NCI-H2081 (cell line): ENCODE data around the gene DCHS1.

ENCODE experiments used
- DNase-seq, 2 experiments: peaks; one replicate each; lab custom pipeline; 2025; lab: John Stamatoyannopoulos, UW

The DCHS1 gene

DNA sequence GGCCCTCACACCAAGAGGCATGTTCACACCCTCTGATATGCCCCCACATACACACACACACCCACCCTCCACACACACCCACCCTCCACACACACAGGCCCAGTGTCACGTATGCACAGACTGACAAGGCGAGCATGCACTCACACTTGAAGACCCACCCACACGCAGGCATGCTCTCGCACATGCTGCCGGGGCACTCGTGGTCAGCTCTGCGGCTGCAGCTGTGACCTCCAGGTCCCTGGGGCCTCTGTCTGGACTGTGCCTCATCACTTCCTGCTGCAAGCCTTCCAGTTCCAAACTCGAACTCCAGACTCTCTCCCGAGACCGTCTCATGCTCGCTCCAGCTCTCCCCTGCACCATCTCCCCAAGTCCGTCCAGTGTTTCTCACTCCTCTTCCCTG is 9.5 kb downstream of the DCHS1 start:
- DNase-seq = no peak

DNA sequence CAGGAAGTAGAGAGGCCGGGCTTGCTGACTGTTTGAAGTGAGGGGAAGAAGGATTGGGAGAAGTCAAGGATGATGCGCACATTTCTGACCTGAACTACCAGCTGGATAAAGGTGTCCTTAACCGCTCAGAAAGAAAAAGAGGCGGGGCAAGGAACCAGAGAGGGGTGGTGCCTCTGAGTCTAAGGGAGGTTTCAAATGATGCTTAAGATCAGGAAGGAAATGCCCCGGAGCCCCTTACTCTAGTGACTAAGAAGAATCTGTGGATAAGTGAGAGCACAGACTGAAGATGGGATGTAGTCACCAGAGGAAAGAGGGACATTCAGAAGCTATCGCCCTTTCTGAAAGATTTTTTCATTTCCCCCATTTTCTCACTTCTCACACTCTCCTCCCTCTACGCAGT is 12.7 kb downstream of the DCHS1 start:
- DNase-seq = no peak

DNA sequence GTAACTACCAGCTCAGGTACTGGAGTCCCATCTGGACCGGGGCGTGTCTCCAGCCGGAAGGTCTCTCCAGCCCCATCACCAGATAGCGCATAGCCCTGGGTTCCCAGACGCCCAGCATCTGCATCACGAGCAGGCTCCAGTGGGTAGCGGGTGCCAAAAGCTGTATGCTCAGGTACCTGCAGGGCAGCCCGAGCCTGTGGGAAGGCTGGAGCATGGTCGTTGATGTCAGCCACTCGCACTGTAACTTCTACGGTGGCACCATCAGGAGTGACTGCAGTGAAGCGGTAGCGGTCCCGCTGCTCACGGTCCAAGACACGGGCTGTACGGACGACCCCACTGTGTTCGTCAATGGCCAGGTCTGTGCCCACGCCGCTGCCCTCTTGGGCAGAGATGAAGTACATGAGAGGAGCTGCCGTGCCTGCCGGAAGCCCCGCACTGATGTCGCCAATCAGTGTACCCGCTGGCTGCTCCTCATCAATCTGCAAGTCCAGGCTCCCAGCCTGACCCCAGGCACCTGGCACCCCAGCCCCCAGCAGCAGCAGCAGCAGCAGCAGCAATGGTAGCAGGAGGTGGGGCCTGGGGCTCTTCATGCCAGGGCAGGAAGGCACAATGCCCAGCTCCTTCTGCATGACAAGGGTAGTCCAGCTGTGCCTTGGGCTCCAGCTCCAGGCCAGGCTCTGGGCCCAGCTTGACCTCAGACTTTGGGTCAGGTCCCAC is 14.5 kb downstream of the DCHS1 start:
- no peak for DNase-seq

DNA sequence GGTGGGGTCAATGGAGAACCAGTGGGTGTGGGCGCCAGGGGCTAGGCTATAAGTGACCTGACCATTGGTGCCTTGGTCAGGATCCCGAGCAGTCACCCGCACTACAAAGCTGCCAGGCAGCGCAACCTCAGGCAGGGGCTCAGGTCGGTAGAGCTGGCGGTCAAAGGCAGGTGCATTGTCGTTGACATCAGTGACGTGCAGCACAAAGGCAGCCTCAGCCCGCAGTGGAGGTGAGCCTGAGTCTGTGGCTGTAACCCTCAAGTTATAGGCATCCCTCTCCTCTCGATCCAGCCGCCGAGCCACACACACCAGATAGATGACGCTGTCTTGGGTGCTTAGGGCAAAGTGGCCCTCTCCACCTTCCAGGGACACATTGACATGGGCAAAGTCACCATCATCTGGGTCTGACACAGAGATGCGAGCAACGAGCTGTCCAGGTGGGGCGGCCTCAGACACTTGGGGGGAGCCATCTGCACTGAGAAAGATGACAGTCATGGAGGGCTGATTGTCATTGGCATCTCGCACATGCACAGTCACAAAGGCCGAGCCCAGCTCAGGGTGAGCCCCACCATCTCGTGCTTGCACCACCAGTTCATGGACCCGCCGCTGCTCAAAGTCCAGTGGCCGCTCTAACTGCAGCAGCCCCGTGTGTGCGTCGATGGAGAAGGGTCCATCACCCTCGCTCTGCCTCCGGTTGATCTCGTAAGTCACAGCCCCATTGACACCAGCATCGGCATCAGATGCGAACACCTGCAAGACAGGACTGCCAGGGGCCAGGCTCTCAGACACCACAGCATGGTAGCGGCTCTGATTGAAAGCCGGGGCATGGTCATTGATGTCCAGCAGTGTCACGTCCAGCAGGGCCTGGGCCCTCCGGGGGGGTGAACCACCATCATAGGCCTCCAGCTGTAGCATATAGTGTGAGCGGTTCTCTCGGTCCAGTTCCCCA is 15.3 kb downstream of the DCHS1 start:
- DNase-seq = no peak

DNA sequence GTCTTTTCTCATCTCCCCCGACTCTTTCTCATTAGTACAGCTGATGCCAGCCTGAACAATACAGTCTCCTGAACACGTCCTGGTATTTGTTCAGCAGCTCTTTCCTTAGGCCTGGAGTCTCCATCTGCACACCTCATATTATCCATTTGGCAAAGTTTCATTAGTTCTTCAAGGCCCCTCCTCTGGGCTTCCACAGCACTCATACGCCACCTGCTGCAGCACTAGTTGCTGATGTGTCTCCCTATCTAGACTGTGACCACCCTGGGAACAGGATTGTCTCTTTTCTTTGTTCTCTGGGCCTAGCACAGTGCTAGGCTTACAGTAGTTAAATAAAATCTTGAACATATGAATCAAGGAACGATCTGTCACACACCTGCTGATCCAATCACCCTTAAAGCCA is 17.2 kb downstream of the DCHS1 start:
- DNase-seq = no peak

DNA sequence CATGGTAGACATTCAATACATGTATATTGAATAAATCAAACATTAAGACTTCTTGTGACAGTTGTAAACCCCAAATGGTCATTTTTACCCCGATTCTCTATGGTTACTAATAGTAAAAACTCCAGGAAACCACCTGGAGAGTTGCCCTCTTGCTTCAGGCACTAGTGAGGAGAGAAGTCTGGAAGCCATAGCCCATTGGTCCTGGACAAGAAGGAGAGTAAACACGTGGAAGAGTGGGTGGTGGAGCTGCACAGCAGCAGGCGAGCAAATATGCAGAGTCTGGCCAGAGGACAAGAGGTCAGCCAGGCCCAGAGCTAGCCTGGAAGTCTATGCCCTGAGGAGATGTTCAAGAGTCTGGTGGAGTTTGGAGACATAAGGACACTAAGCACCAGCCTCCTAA is 17.7 kb downstream of the DCHS1 start:
- DNase-seq = no peak

DNA sequence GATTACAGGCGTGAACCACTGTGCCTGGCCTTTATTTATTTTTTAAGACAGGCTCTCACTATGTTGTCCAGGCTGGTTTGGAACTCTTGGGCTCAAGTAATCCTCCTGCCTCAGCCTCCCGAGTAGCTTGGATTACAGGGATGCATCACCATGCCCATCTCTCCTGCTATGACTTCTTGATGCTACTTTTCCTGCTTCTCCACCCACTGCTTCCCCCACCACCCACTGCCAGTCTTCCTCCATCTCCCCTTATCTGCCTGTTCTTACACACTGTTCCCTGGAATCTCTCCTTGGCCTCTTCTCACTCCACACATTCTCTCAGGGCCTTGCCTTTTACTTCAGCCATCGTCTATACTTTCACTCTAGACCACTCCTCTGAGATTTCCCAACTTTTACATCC is 19.1 kb downstream of the DCHS1 start:
- no peak for DNase-seq

DNA sequence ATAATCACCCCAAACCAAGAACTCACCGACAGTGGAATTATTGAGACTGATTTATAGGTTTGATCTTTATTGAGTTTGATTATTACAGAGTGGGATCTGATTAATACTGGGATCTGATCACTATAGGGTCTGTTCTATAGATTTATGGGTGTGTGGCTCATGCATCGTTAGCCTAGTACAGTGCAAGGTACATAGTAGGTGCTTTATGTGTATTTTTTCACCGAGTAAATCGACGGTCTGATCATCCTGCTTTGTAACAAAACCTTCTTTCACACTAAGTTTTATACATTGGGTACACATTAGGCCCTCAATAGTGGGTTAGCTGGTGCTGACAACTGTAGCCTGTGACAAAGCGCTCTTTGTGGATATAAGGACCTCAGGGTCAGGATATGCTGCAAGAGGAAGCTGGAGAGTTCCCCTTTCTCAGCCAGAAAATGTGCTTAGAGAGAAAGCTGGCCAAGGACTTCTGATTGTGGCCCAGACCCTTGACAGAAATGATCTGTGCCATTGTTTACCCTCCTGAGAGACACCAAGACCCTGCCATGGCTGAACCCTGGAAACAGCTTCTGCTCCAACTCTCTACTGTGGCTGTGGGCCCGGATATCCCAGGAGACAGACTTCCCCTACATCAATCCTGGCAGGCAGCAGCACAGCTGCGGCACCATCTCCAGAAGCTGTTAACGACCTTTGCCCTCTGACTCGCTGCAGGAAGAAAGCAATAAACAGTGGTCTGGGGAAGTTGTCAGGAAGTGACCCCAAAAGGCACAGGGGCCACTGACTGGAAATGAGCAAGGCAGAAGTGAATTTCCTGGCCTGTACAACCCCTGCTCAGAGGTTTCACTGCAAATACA is 20.3 kb downstream of the DCHS1 start:
- DNase-seq = no peak

DNA sequence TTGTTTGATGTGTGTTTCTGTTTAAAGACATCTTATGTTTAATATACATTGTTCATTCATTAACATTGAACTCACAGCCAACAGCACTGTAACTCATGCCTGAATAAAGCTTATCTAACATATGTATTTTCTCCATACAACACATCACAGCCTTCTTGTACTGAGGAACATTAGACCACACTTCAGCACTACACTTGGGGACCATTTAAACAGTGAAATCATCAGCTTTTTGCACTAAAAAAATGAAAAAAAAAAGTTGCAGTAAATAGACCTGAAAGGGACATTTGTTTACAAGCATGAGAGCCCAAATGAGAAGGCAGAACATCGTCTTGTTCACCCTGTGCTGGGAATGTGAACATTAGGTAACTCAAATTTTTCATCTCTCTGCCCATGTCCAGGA is 21.1 kb downstream of the DCHS1 start:
- DNase-seq = no peak

DNA sequence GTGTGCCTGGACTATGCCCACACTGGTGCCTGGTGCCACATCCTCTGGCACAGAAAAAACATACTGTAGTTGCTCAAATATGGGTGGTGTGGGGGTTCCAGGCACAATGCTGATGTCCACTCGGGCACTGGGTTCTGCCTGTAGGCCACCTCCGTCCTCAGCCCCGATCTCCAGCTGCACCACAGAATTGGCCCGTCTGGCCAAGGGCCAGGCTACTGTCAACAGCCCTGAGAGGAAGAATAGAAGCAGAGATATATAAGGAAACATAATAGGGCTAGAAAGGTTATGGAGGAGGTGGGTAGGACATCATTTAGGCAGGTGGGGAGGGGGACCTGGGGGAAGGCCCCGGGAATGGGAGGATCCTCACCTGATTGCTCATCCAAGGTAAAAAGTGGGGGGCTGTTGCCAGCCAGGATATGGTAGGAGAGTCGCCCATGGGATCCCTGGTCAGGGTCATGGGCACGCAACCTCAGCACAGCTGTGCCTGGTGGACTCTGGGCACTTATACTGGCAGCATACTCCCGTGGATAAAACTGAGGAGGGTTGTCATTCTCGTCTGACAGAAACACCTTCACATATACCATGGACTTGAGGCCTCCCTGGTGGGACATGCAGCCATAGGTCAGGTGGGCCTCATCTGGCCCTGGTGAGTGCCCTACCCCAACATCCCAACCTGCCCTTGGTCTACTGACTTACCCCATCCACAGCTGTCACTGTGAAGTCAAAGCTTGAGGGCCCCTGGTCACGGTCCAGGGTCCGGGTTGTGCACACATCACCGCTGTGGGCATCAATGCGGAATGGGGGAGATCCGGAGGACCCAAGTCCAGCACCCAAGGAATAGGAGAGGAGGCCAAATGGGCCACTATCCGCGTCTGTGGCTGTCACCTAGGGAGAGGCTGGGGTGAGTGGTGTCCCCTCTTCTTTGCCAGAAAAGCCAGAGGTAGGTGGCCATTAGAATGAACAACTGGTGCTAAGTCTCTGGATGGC is 21.9 kb downstream of the DCHS1 start:
- no peak for DNase-seq

DNA sequence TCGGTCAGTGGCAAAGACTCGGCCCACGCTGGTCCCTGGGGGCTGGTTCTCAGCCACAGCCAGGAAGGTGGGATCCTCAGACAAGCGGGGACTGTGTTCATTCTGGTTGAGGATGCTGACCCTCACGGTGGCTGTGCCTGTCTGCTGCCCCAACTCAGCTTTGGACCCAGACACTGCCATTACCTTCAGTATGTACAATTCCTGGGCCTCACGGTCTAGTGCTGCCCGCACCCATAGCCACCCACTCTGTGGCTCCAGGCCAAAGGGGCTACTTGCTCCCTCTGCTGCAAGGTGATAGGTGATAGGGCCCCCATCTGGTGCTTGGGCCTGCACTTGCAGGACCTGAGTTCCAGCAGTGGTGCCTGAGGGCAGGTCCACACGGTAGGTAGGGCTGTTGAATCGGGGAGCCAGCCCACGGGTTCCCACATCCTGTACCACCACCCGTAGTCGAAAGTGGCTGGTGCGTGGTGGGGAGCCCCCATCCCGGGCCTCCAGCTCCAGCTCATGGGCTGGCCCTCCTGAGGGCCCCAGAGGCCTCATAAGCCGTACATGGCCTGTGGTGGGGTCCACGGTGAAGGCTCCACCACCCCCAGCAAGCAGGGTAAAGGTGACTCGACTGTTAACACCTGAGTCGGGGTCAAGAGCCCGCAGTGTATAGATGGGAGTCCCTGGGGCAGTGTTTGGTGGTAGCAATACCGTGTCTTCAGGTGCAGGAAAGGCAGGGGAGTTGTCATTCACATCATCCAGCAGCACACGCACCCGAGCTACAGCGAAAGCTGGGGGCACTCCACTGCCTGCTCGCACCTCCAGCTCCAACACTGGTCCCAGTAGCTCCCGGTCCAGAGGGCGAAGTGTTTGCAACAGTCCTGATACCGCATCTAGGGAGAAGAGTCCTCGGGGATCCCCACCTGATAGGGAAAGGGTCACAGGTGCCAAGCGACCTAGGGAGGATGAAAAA is 23.2 kb downstream of the DCHS1 start:
- DNase-seq = no peak

DNA sequence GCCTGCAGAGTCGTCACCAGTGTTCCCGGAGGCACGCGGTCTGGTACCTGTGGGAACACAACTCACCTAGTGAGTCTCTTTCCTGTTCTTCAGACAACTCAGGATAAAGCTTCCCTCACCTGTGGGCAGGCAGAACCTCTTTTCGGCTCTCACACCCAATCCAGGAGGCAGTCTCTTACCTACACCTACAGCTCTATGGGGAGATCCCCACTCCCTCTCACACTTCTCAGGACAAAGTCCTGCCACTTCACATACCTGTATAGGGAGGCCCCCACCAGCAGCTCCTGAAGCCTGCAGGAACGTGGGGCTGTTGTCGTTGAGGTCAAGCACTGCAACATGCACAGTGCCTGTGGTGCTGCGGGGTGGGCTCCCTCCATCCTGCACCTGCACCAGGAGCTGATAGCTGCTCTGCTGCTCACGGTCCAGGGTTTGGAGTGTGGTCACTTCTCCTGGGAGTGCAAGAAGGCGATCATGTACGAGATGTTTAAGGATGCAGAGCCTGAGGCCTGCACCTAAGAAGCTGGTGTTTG is 24.2 kb downstream of the DCHS1 start:
- no peak for DNase-seq

DNA sequence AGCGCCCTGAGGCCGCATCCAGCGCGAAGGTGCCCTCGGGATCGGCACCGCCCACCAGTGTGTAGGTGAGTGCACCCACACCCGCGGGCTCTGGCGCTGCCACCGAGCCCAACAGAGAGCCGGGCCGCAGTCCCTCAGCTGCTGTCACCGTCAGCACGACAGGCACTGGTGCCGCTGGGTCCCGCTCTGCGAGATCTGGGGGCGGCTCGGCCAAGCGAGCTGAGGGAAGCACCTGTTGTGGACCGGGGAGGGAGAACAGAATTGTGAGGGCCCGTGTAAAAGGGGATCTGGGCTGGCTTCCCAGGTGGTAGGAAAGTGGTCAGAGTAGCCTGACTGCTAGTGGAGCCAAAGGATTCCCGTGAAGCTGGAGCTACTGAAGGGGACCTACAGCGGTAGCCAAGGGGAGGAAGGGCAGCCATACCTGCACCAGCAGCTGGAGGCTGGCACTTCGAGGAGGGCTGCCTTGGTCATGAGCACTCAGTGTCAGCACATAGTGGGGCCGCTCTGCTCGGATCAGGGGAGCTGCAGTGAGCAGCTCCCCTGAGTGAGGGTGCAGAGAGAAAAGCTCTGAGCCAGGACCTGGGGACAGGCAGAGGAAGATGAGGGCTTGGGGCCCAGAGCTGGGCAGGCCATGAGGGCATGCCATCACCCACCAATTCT is 24.8 kb downstream of the DCHS1 start:
- no peak for DNase-seq

DNA sequence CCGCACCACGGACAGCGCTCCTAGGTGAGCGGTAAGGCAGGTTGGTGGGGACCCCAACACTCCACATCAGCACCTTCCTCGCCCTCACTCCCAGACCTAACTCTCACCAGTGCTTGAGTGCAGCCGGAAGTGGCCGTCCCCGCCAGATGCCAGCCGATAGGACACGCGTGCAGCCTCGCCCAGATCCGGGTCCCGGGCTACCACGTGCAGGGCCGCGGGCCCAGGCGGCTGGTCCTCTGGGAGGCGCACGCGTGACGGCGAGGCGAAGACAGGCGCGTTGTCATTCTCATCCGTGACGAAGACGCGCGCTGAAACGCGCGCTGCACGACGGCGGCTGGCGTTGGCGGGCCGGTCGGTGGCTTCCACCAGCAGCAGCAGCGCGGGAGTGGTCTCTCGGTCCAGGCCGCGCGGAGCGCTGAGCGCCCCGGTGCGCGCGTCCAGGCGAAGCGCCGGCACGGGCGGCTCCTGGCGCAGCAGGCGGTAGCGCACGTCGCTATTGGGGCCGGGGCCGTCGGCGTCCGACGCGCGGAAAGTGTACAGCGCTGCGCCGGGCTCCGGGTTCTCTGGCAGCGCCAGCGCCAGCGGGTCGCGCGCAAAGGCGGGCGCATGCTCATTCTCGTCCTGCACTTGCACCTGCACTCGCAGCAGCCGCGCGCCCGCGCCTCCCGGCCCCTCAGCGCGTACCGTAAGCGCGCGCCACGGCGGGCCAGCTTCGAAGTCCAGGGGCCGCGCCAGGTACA is 25.5 kb downstream of the DCHS1 start:
- DNase-seq = no peak

DNA sequence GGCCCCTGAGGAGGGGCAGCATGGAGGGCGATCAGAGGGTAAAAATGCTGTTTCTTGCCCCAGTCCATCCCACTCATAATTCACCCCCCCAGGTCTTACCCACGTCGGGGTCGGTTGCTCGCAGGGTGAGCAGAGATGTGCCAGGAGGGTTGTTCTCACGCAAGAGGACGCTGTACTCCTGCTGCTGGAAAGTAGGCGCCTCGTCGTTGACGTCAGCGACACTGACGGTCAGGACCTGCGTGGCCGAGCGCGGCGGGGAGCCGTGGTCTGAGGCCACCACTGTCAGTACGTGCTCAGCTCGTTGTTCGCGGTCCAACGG is 26.1 kb downstream of the DCHS1 start:
- DNase-seq = no peak

DNA sequence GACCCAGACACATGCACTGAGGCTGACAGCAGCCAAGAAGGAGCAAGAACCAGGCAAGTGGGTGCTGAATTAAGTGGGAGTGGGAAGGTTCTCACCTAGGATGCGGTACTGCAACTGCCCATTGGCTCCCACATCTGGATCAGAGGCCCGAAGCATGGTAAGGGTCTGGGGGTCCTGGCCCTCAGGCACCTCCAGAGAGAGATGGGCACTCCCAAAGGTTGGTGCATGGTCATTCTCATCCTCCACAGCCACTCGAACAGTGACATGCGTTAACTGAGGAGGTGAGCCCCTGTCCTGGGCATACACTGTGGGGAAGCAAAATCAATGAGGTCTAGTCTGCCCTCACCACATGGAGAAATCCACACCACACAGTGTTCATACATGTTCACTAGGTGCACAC is 27.1 kb downstream of the DCHS1 start:
- DNase-seq = no peak

DNA sequence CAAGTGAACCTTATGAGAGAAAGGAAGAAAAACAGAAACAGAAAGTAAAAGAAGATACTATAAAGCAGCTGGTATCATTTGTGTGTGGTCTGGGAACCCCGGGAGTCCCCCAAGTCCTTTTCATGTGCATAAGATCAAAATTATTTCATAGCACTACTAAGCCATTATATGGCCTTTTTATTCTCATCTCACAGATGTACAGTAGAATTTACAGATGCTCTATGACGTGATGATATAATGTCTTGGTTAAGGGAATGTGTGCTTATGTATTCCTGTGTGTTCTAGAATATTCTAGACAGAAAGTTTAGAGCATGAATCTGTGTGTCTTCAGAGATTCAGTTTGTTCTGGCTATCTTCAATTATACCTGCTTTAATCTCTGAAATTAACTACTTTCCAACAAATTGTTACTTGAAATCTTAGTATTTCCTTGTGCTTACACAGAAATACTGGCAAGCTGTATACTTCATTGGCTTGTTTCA is 27.8 kb downstream of the DCHS1 start:
- no peak for DNase-seq

DNA sequence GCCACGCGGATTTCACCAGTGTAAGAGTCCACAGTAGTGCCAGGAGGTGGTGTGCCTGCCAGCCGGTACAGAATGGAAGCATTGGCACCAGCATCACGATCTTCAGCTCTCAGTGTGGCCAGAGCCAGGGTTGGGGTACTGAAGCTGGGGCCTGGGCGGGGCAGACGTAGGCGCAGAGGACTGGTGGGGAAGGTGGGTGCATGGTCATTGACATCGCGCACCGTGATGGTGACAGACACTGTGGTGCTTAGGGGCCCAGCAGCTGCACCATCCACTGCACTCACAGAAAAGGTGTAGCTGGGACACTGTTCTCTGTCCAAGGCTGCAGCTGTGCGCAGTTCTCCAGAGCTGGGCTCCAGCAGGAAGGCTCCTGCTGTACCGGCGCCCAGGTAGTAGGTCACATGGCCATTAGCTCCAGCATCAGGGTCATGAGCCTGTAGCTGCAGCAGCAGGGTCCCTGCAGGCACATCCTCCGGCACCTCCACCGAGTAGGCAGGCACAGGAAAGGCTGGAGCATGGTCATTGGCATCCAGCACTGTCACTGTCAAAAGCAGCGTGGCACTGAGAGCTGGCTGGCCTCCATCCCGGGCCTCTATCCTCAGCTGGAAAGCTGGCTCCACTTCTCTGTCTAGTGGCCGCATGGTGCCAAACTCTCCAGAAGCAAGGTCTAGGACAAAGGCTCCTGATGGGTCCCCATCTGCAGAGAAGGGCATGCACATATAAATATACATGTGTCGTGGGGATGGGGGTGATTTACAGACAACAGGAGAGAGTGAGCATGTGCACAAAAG is 28.4 kb downstream of the DCHS1 start:
- DNase-seq = no peak
